Activated CD4-positive, alpha-beta T cell treated with anti-CD3 and anti-CD28 coated beads for 24 hours (primary cell): ENCODE data around the gene STK11IP.

Experiments
- DNase-seq, 2 donors: peaks; one replicate each; pipeline ENCODE4 v3.0.0-alpha.2; 2020; ENCODE audit warnings: low read depth in 2 of 2

The STK11IP gene

GRCh38 chr2:219578811-219579613 is 18.6 kb upstream of the STK11IP start:
- DNase-seq = no peak

- DNase-seq = no peak
Measured at GRCh38 chr2:219581346-219581745, 16.3 kb upstream of the STK11IP start.

GRCh38 chr2:219591091-219591490 is 6.6 kb upstream of the STK11IP start:
- no peak for DNase-seq

- no peak for DNase-seq
Measured at GRCh38 chr2:219592736-219593135, 4.9 kb upstream of the STK11IP start.

GRCh38 chr2:219593154-219593553 is 4.5 kb upstream of the STK11IP start:
- no peak for DNase-seq

- DNase-seq = no peak
Measured at GRCh38 chr2:219595256-219595655, 2.4 kb upstream of the STK11IP start.

GRCh38 chr2:219596954-219597551 is 604 bp upstream of the STK11IP start:
- DNase-seq = no peak

GRCh38 chr2:219598308-219599078 is 836 bp downstream of the STK11IP start:
- no peak for DNase-seq

- no peak for DNase-seq
Measured at GRCh38 chr2:219603771-219604170, 6.1 kb downstream of the STK11IP start.

- DNase-seq = no peak
Measured at GRCh38 chr2:219605607-219605954, 7.9 kb downstream of the STK11IP start.

- no peak for DNase-seq
Measured at GRCh38 chr2:219607931-219608330, 10.3 kb downstream of the STK11IP start.

- DNase-seq = no peak
Measured at GRCh38 chr2:219608399-219608964, 10.8 kb downstream of the STK11IP start.

- DNase-seq = no peak
Measured at GRCh38 chr2:219609149-219609750, 11.6 kb downstream of the STK11IP start.

GRCh38 chr2:219611306-219611705 is 13.6 kb downstream of the STK11IP start:
- no peak for DNase-seq

- DNase-seq = no peak
Measured at GRCh38 chr2:219611866-219612576, 14.4 kb downstream of the STK11IP start.

GRCh38 chr2:219612577-219613286 is 15.1 kb downstream of the STK11IP start:
- no peak for DNase-seq

- no peak for DNase-seq
Measured at GRCh38 chr2:219613461-219614070, 15.9 kb downstream of the STK11IP start.

GRCh38 chr2:219614076-219614860 is 16.6 kb downstream of the STK11IP start:
- no peak for DNase-seq

- DNase-seq = no peak
Measured at GRCh38 chr2:219615036-219615435, 17.4 kb downstream of the STK11IP start.
